ENCODE results near the gene GCH1.

The GCH1 gene

DNA sequence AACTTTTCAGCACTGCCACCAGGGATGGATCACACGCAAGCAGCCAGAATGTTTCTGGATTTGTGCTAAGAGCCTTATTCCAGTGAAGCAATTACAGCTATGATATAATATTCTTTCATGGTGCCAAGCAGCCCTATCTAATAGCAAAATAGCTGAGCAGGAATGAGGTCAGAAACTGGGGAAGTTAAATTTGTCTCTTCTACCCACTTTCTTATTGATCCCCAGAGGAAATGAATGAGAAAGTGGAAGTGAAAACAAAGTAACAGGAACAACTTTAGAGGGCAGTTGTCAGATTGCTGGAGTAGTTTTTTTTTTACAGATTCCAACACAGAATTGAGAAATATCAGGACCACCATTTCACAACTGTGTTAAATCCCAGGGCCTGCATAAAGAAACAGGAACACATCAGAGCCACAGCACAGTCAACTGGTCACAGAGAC, 44.8 kb downstream of the GCH1 start:
- no peak for DNase-seq

GRCh38 chr14:54856152-54856551, 46.5 kb downstream of the GCH1 start:
- no peak for DNase-seq

DNA sequence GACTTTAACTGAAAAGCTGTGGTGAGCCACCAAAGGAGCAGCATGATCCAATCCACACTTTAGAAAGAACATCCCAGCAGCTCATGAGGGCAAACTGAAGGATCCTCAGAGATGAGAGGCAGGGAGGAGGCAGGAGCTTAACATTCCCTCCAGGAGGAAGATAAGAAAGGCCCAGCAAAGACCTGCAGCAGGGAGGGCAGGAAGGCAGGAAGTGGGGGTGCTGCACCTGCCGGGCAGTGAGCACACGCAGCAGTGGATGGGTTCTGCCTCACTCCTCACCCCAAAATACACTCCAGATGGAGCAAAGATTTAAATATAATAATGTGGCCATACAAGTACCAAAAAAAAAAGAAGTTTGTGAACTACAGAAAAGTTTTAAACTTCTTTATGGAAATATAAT, 48.4 kb downstream of the GCH1 start:
- no peak for DNase-seq

DNA sequence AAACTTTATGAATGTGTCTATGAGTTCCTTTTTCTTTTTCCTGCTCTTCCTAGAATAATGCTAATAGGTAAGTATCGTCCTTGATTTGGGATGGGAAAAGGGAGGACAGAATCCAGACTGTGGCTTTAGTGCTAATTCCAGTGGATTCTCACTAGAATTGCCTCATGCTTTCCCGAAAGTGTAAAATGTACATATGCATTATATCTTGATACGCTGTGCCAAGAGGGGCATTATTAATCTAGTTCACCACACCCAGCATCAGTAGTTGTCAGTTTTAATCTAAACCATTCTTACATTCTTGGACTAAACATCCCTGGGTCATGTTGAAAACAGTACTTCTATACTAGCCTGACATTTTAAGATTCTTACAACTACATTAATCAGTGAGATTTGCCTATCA, 49.3 kb downstream of the GCH1 start:
- no peak for DNase-seq

DNA sequence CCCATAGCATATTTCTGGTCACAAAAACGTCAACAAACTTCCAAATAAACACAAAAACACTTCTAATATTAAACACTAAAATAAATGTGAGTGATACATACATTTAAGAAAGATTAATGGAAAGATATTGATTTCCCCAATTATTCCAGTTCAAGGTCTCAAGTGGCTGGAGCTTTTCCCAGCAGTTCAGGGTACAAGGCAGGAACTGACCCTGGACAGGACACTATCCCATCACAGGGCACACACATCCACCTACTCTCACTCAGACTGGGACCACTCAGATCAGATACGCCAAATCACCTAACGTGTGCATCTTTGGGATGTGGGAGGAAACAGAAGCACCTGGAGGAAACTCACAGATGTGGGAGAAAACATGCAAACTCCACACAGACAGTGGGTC, 50.4 kb downstream of the GCH1 start:
- no peak for DNase-seq

- no peak for DNase-seq
These were observed 53.7 kb downstream of the GCH1 start for GRCh38 chr14:54848910-54849309.

DNA sequence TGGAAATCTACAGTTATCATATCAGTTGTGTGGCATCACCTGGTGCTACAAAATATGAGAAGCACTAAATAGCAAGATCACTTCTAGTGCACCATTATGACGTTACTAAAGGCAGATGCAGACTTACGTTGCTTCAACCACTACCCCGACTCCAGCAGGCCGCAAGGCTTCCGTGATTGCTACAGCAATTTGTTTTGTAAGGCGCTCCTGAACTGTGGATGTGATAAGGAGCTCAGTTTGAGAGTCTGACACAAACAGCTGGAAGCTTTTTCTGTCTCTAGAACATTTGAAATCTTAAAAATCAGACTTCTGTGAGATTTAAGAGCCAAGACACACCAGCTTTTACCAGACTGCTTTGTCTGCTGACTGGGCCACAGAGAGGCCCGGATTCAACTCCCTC, 57.0 kb downstream of the GCH1 start:
- DNase-seq = no peak

- DNase-seq = no peak
These were observed 58.1 kb downstream of the GCH1 start for GRCh38 chr14:54844479-54844878.

- DNase-seq = no peak
These were observed 61.8 kb downstream of the GCH1 start for GRCh38 chr14:54840798-54841197.

DNA sequence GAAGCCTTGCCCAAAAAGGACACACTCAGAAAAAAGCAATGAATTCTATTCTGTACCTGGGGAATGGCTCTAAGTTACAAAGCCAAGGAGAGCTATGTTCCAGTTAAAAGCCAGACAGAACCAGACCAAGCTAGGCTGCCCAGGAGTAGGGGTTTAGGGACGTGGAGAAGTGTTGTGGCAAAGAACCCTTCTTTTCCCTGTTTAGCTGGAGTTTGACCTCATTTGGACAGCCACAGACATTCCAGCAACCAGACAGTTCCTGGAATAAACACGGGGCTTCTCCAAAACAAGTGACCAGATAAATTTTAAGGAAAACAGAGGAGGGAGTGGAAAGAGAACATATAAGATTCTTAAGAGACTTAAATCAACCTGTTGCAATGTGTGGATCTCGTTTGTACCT, 62.3 kb downstream of the GCH1 start:
- DNase-seq = no peak

- no peak for DNase-seq
These were observed 62.9 kb downstream of the GCH1 start for GRCh38 chr14:54839701-54840119.

DNA sequence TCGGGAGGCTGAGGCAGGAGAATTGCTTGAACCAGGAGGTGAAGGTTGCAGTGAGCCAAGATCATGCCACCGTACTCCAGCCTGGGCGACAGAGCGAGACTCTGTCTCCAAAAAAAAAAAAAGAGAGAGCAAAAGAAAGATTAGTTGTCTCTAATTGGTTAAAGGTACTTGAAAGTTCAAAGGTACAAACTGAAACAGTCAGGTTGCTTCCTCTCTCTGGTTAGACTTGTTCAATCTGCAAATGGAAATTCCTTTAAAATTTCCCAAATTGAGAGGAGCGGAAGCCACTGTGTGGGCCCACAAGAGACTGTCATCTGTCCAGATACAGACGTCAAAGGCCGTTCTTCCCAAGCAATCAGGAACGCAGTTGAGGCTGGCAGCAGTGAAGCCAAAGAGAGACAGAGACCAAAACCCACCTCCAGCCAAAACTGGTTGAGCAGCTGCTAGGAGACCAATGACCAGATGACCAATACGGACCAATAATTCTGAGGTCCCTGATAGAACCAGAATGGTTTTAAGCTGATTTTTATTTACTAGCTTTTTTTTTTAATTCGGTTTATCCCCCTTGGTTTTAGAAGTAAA, 63.6 kb downstream of the GCH1 start:
- no peak for DNase-seq

DNA sequence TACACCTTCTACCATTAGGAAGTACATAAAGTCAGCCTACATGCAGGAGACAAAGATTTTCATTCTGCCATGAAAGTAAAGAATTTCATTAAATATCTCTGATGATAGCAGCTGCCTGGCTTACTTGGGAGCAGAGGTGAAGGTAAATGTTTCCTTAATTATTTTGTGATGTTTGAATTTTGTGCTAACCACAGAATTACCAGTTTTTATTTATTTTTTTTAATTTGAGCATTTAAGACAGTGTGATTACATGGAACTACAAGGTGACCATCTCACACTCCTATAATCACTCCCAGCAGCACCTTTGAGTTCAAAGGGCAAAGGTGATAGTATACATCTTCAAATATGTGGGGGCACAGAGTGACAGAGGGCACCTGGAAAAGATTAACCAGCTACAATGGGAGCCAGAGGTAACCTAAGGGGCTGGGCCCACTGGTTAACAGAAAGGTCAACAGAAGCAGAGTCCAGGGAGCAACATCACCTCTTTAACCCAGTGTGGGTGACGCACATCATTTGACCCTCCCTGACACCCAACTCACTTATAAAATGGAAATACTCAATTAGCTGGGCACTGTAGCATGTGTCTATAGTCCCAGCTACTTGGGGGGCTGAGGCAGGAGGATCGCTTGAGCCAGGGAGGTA, 65.0 kb downstream of the GCH1 start:
- DNase-seq = no peak

DNA sequence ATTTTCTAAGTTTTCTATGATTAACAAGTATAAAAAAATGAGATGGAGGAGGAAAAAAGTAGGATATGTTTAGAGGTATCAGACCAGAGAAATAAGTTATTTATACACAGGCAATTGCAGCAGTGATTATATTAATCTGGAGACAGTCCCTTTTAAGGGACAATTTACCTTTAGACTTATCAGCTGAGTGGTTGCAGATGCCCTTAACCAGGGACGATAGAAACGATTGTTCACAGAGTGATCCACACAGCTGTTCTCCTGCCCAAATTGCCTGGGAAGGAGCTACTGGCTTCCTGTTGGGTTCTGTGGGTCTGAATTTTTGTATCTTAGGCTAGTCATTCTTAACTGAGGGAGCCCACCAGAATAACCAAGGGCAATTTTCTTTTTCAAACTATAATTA, 66.4 kb downstream of the GCH1 start:
- DNase-seq = no peak

GRCh38 chr14:54834727-54835126, 67.9 kb downstream of the GCH1 start:
- no peak for DNase-seq

DNA sequence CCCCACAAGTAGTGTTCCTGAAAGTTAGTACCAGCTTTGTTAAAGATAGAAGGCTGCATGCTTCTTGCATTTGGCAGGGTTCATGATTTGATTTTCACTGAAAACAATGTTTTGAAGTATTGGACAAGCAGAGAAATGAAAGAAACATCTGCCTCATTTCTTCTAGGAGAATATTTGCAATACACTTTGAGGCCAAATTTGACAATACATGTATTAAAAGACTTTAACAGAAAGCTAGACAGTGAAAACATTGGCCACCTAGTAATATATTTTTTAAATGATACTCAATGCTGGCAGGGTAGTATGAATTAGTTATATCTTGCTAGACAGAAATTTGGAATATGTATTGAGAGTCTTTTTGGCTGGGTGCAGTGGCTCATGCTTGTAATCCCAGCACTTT, 68.5 kb downstream of the GCH1 start:
- no peak for DNase-seq

GRCh38 chr14:54830650-54831049, 72.0 kb downstream of the GCH1 start:
- no peak for DNase-seq

- DNase-seq = no peak
These were observed 73.0 kb downstream of the GCH1 start for GRCh38 chr14:54829486-54830224.

GRCh38 chr14:54828037-54828436, 74.6 kb downstream of the GCH1 start:
- no peak for DNase-seq

GRCh38 chr14:54823757-54824549, 78.7 kb downstream of the GCH1 start:
- no peak for DNase-seq

GRCh38 chr14:54822685-54823084, 79.9 kb downstream of the GCH1 start:
- no peak for DNase-seq

- no peak for DNase-seq
These were observed 84.2 kb downstream of the GCH1 start for GRCh38 chr14:54818201-54819133.
